Small intestine (tissue), 7 donors: ENCODE data around the gene KCTD11. TPM values are rescaled to one million over a fixed set of nuclear protein-coding genes. Genes with fewer than 3 reads are reported as not detected.
A peak's percentile ranks its signal among the peaks of the same experiment; 100 is the strongest.

ENCODE experiments used
- DNase-seq, 2 donors: peaks; one replicate each; pipeline versions ENCODE4 v3.0.0 to v3.0.0-alpha.2; 2013
- FAIRE-seq: peaks from 2 replicates; lab custom pipeline; 2012; peaks lifted over from hg19 to GRCh38; lab: Jason Lieb, UNC
- H3K27ac ChIP-seq, 3 donors: one replicate each; pipeline ENCODE4 v1.5.1; 2013; ENCODE audit warnings: low read length in 2 of 3, mild to moderate bottlenecking in 2 of 3, control low read depth in 1 of 3, inconsistent platforms in 1 of 3, low read depth in 1 of 3, moderate library complexity in 1 of 3
- H3K27me3 ChIP-seq, 3 donors: one replicate each; pipeline ENCODE4 v1.6.1; 2013; ENCODE audit warnings: low read length in 3 of 3, inconsistent platforms in 1 of 3; ENCODE audit not compliant: control insufficient read depth in 3 of 3, insufficient read depth in 3 of 3
- H3K36me3 ChIP-seq, 3 donors: one replicate each; pipeline ENCODE4 v1.6.1; 2013; ENCODE audit warnings: low read length in 3 of 3, inconsistent platforms in 1 of 3, low read depth in 1 of 3, mild to moderate bottlenecking in 1 of 3, moderate library complexity in 1 of 3; ENCODE audit not compliant: control insufficient read depth in 3 of 3, insufficient read depth in 2 of 3
- H3K4me1 ChIP-seq, 3 donors: one replicate each; pipeline ENCODE4 v1.6.1; 2013; ENCODE audit warnings: low read length in 2 of 3, inconsistent platforms in 1 of 3, low read depth in 1 of 3, mild to moderate bottlenecking in 1 of 3, moderate library complexity in 1 of 3; ENCODE audit not compliant: control insufficient read depth in 3 of 3, insufficient read depth in 2 of 3
- H3K4me3 ChIP-seq, 3 donors: one replicate each; pipeline ENCODE4 v1.5.1; 2013; ENCODE audit warnings: low read length in 3 of 3, control low read depth in 1 of 3, inconsistent platforms in 1 of 3, low read depth in 1 of 3, mild to moderate bottlenecking in 1 of 3, moderate library complexity in 1 of 3
- H3K9me3 ChIP-seq, 2 donors: one replicate each; pipeline ENCODE4 v1.6.1; 2013; ENCODE audit warnings: low read depth in 1 of 2, low read length in 1 of 2; ENCODE audit not compliant: control insufficient read depth in 2 of 2, insufficient read depth in 1 of 2
- WGBS, 3 donors: extraction: QIAGEN DNeasy Blood & Tissue Kit; methylation state at CpG; one replicate each; pipeline ENCODE4 v1.1.7; 2013; 5-methylcytosine and 5-hydroxymethylcytosine counted together
- polyA plus RNA-seq, 4 donors: library from polyadenylated mRNA; stranded (reverse) in 3 of 4; unstranded in 1 of 4; fragments of 200-250 nt in 3 of 4; fragments of 120-200 nt in 1 of 4; gene quantifications; one replicate each; pipeline versions ENCODE4 v1.2.1 to v1.2.3, GENCODE V29; 2013
- donor health status: healthy with polysubstance abuse.
- donor health status: control.
- donor health status: control.
- donor health status: Bipolar disorder and iron deficiency.
- donor health status: healthy.

KCTD11 gene
- polyA plus RNA-seq, 4 donors: 6.0 to 8.6 (median 7.9) TPM

DNA sequence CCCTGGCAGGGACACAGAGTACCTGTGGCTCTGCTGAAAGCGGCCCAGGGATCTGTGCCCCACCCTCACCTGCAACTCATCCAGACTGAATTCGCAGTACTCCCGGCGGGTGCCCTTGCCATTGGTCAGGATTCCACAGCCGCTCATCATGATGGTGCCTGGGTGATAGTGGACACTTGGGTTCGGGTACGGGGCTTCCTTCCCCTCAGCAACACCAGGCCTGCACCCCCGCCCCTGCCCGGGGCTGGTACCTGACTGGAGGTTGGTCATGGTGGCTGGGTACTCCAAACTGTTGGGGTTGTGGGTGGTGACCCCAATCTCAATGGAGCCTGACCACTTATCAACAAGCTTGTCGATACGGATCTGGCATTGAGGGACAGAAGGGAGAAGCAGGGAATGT lies 25.8 kb upstream of the KCTD11 start:
- no peaks in the 10 kb centered on the region for H3K27me3 ChIP-seq
- WGBS, 3 donors: 92 to 94% (median 93%) methylated on average over 11 of the region's 11 CpGs
- H3K36me3 ChIP-seq: peaks cover 4 to 63% (median 8%) of the 10 kb centered on the region in 3 donors
- FAIRE-seq (no peak), DNase-seq (no peak)
- H3K4me1 ChIP-seq: peaks cover 0 to 16% (median 0%) of the 10 kb centered on the region in 3 donors
- no peak overlapping the region for H3K4me3 ChIP-seq
- H3K27ac ChIP-seq: no peak overlapping the region
- no peaks in the 10 kb centered on the region for H3K9me3 ChIP-seq

DNA sequence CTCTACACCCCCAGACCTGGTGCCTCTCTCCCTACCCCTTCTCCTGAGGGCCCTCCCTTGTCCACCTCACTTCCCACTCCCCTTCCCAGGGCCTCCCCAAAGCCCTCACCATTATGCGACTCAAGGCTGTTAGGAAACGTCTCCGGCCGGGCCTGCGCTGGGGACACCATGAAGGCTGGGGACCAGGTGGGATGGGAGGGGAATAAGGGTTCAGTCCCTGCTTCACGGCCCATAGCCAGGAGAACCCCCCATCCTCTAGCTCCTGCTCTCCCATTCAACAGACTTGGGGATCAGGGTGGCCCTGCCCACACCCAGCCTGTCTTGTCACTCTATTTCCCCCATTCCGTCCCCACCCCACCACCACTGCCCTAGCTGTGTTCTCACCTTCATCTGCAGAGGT lies 24.9 kb upstream of the KCTD11 start:
- WGBS, 3 donors: 86 to 96% (median 92%) methylated on average over 7 of the region's 7 CpGs
- H3K36me3 ChIP-seq: peaks cover 0 to 54% (median 8%) of the 10 kb centered on the region in 3 donors
- H3K4me3 ChIP-seq: no peak overlapping the region
- peaks cover 0 to 16% (median 0%) of the 10 kb centered on the region in 3 donors for H3K4me1 ChIP-seq
- FAIRE-seq: no peak
- no peaks in the 10 kb centered on the region for H3K9me3 ChIP-seq
- DNase-seq: no peak
- H3K27me3 ChIP-seq: peaks cover 0 to 3% (median 0%) of the 10 kb centered on the region in 3 donors
- no peak overlapping the region for H3K27ac ChIP-seq

DNA sequence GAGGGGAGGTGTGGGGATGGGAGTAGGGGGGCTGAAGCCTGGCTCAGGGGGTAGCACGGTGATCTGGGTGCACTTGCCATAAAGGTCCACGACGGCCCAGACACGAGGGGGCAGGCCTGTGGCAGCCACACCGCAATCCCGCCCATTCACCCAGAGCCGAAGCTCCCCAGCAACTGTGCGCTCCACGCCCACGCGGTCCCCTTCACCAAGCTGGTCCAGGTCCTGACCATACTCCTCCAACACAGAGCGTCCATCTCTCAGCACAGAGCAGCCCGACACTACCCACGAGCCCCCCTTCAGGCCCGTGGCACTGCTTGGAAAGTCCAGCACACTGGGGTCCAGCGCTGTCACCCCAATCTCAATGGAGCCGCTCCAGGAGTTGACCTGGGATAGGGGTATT lies 24.5 kb upstream of the KCTD11 start:
- no peaks in the 10 kb centered on the region for H3K9me3 ChIP-seq
- FAIRE-seq (no peak), DNase-seq (no peak)
- peaks cover 0 to 16% (median 0%) of the 10 kb centered on the region in 3 donors for H3K4me1 ChIP-seq
- H3K27me3 ChIP-seq: peaks cover 0 to 5% (median 0%) of the 10 kb centered on the region in 3 donors
- 84 to 88% (median 84%) methylated on average over 17 of the region's 17 CpGs for WGBS, 3 donors
- no peak overlapping the region for H3K4me3 ChIP-seq
- H3K27ac ChIP-seq: no peak overlapping the region
- peaks cover 0 to 50% (median 7%) of the 10 kb centered on the region in 3 donors for H3K36me3 ChIP-seq

DNA sequence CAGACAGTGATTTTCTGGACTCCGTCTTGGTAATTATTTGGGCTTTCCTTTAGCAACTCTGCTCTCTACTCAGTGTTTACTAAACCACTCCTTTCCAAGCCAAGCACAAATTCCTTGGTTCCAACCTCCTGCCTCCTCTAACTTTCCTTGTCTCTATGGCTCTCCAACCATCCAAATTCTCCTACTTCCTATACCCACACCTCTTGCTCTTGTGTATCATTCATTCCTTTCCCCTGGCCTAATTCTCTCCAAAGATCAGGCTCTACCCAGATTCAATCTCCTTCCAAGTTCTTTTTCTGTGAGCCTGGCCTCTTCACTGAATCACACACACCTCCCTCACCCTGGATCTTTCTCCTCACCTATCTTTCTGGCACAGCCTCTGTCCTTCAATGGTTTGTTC lies 24.0 kb upstream of the KCTD11 start:
- Histone ChIP-seq H3K4me1 (peaks cover 0 to 16% (median 0%) of the 10 kb centered on the region in 3 donors), H3K4me3 (no peak overlapping the region), H3K9me3 (no peaks in the 10 kb centered on the region), H3K27me3 (peaks cover 0 to 5% (median 0%) of the 10 kb centered on the region in 3 donors), H3K36me3 (peaks cover 0 to 45% (median 3%) of the 10 kb centered on the region in 3 donors), H3K27ac (no peak overlapping the region)
- FAIRE-seq: no peak
- WGBS, 3 donors: 79 to 82% (median 81%) methylated on average over 1 of the region's 1 CpG
- DNase-seq: no peak

DNA sequence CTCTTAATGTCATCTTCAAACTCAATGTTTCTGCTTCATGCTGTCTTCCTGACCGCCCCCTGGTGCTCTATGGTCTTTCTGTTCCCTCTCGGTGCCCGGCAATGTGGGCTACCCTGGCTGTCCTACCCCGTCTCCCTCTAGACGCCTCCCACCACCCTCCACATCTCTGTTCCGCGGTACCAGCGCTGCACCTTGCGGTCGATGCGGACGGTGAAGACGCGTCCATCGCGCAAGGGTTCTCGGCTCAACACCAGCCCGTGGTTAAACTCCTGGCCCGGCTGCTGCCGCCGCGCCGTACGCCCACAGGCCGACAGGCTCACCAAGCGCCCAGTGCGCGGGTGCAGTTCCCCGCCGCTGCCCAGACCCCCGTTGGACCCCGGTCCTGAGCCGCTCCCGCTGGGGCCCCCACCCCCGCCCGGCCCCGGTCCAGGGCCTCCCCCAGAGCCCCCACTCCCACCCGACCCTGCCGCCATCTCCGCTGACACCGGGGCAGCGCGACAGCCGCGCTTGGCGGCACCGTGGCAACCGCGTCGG lies 23.1 kb upstream of the KCTD11 start, which contains the start of gene NEURL4:
Gene NEURL4, minus strand, starts transcription at position 496 of the 534 bp plus-strand sequence. Its CDS starts 23 bp downstream, at position 473.
- WGBS, 3 donors: 0% methylated on average over 49 to 50 of the region's 50 CpGs

DNA sequence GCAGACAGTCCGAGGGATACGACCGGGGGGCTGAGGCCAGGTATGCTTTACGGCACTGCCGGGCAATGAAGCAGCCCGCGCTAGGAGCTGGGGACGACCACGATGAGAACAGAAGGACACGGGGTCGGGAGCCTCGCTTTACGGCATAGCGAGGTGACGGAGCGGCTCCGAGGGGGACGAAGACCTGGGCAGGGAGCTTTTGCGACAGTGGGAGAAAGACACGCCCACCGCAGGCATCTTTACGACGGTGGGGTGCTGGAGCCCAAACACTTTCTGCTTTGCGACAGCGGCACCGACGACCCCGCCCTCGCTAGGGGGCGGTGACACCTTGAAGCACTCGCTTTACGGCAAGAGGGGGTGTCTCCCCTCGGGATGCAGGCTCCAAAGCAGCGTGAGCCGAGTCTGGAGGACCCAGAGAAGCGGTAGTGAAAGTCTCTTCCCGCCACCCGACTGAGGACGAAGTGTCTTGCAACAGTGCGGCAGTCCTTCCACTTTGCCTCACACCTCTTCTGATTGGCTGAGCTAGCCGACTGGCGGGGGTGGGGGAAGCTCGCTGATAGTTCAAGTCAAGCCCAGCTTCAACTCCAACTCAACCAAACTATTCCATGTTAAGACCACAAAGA lies 22.5 kb upstream of the KCTD11 start:
- Histone ChIP-seq H3K27ac (peak overlapping the region; percentile 73 to 88 (median 84)), H3K36me3 (peaks cover 0 to 30% (median 0%) of the 10 kb centered on the region in 3 donors), H3K4me1 (peaks cover 0 to 16% (median 0%) of the 10 kb centered on the region in 3 donors), H3K4me3 (peak overlapping the region; percentile 69 to 84 (median 78)), H3K27me3 (peaks cover 0 to 5% (median 0%) of the 10 kb centered on the region in 3 donors), H3K9me3 (no peaks in the 10 kb centered on the region)
- DNase-seq (peak; percentile 98 to 99), FAIRE-seq (no peak)
- WGBS, 3 donors: 0 to 1% (median 0%) methylated on average over 42 to 43 of the region's 43 CpGs

More for the DNA sequence above, 23.1 kb upstream of the KCTD11 start, which contains the start of gene NEURL4:
- H3K4me1 ChIP-seq: peaks cover 0 to 16% (median 0%) of the 10 kb centered on the region in 3 donors
- peaks cover 0 to 36% (median 0%) of the 10 kb centered on the region in 3 donors for H3K36me3 ChIP-seq
- H3K4me3 ChIP-seq: peak within 1 kb of the TSS; percentile 69 to 84 (median 78)
- H3K27ac ChIP-seq: peak within 1 kb of the TSS; percentile 73 to 88 (median 84)
- H3K27me3 ChIP-seq: peaks cover 0 to 5% (median 0%) of the 10 kb centered on the region in 3 donors
- FAIRE-seq (no peak), DNase-seq (no peak)
- no peaks in the 10 kb centered on the region for H3K9me3 ChIP-seq

DNA sequence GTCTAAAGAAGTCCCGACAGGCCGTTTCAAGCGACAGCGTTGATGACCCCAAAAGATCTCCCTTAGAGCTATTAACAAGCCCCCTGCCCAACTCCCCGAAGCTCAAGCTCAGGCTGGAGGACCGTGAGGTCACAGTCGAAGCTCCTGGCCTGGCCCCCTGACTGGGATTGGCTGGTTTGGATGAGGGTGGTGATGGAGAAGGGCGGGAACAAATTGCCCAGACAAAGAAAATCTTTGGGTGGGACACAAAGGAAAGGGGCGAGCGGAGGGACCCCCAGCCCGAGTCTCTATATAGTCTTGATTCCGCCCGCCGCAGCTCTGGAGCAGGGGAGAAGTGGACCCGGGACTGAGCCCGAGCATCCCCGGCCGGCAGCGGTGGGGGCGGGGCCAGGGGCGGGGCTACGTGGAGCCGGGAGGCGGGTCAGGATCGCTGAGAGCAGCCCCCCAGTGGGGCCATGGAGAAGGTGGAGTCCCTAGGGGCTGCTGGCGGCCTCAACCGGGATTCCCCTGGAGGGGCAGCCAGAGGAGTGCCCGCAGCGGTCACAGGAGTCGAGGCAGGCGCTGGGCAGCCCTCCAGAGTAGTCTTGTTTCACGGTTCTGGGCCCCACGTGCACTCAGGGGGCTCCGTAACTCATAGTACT lies 21.8 kb upstream of the KCTD11 start:
- Histone ChIP-seq H3K27me3 (peaks cover 0 to 5% (median 0%) of the 10 kb centered on the region in 3 donors), H3K4me1 (peaks cover 0 to 18% (median 0%) of the 10 kb centered on the region in 3 donors), H3K27ac (peak overlapping the region; percentile 69 to 88 (median 84)), H3K36me3 (peaks cover 0 to 24% (median 0%) of the 10 kb centered on the region in 3 donors), H3K9me3 (no peaks in the 10 kb centered on the region), H3K4me3 (peak overlapping the region; percentile 69 to 84 (median 78))
- no peak for FAIRE-seq
- peak in 1 of 2 donors; percentile 81 for DNase-seq
- 0 to 1% (median 1%) methylated on average over 26 to 34 of the region's 34 CpGs for WGBS, 3 donors

DNA sequence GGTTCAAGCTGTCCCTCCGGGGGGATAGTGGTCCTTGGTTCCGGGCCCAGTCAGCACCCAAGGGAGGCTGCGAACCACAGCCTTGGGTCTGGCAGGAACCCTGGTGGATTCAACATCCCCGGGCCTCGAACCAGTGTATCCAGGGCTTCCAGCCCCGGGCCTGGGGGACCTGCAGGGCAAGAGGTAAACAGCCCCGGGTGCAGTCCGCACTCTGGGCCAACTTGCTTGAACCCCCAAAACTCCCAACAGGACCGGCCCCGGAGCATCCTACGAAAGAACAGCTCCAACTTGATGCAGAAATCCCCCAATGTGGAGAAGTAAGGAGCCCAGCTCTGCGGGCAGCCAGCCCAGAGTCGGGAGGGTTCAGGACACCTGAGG lies 21.3 kb upstream of the KCTD11 start:
- no peak for DNase-seq
- Histone ChIP-seq H3K36me3 (peaks cover 0 to 19% (median 0%) of the 10 kb centered on the region in 3 donors), H3K4me3 (peak overlapping the region in 2 of 3 donors; percentile 69 to 84)

More for the DNA sequence above, 21.3 kb upstream of the KCTD11 start:
- Histone ChIP-seq H3K4me1 (peaks cover 0 to 18% (median 0%) of the 10 kb centered on the region in 3 donors), H3K27me3 (peaks cover 0 to 5% (median 0%) of the 10 kb centered on the region in 3 donors), H3K27ac (peak overlapping the region in 2 of 3 donors; percentile 55 to 88), H3K9me3 (no peaks in the 10 kb centered on the region)
- no peak for FAIRE-seq
- 52 to 67% (median 59%) methylated on average over 13 of the region's 13 CpGs for WGBS, 3 donors
